CD14-positive monocyte (primary cell): Measurements from ENCODE around the gene GPR15LG. TPM values are rescaled to one million over a fixed set of nuclear protein-coding genes. Genes with fewer than 3 reads are reported as not detected.

Experiments used
- DNase-seq, 3 donors: peaks; one replicate each; pipeline ENCODE4 v3.0.0-alpha.2; 2011 to 2022
- H2AFZ ChIP-seq: 2 replicates; pipeline ENCODE4 v1.6.0; 2012; ENCODE audit warnings: mild to moderate bottlenecking, low read depth, low read length, inconsistent platforms; ENCODE audit not compliant: insufficient read depth, poor library complexity, severe bottlenecking
- H3K27ac ChIP-seq, 2 donors: 1 replicate in 1 of 2; 2 replicates in 1 of 2; pipeline ENCODE4 v1.5.1; 2012 to 2013; ENCODE audit warnings: low read length in 2 of 2, control low read depth in 1 of 2, inconsistent platforms in 1 of 2, low read depth in 1 of 2, mild to moderate bottlenecking in 1 of 2
- H3K27me3 ChIP-seq, 2 donors: one replicate each; pipeline versions ENCODE4 v1.6.0 to v1.6.1; 2011 to 2013; ENCODE audit warnings: low read length in 2 of 2; ENCODE audit not compliant: control insufficient read depth in 2 of 2, insufficient read depth in 2 of 2
- H3K36me3 ChIP-seq, 2 donors: replicated peaks in 1 of 2; 1 replicate in 1 of 2; 2 replicates in 1 of 2; pipeline versions ENCODE4 v1.5.1 to v1.6.1; 2012 to 2013; ENCODE audit warnings: low read length in 2 of 2, control low read depth in 1 of 2, inconsistent platforms in 1 of 2, mild to moderate bottlenecking in 1 of 2; ENCODE audit not compliant: insufficient read depth in 2 of 2, control insufficient read depth in 1 of 2
- H3K4me1 ChIP-seq, 2 donors: 1 replicate in 1 of 2; 2 replicates in 1 of 2; pipeline versions ENCODE4 v1.5.1 to v1.6.1; 2012 to 2013; ENCODE audit warnings: low read length in 2 of 2, control low read depth in 1 of 2, inconsistent platforms in 1 of 2, mild to moderate bottlenecking in 1 of 2, moderate library complexity in 1 of 2; ENCODE audit not compliant: insufficient read depth in 2 of 2, control insufficient read depth in 1 of 2
- H3K4me2 ChIP-seq: replicated peaks from 2 replicates; pipeline ENCODE3; 2012; ENCODE audit warnings: low read length, moderate library complexity, mild to moderate bottlenecking; ENCODE audit not compliant: poor library complexity, severe bottlenecking; ENCODE audit errors: extremely low read depth
- H3K4me3 ChIP-seq, 3 experiments: fragments of 200-600 bp in 1 of 3; sonication (generic) in 1 of 3; replicated peaks in 1 of 3; 1 replicate in 2 of 3; 2 replicates in 1 of 3; pipeline ENCODE4 v1.5.1; 2011 to 2013; ENCODE audit warnings: low read length in 3 of 3, mild to moderate bottlenecking in 3 of 3, control low read depth in 2 of 3, low read depth in 2 of 3, inconsistent platforms in 1 of 3, moderate library complexity in 1 of 3
- H3K79me2 ChIP-seq: 2 replicates; pipeline ENCODE4 v1.6.0; 2012; ENCODE audit warnings: mild to moderate bottlenecking, control low read depth, inconsistent platforms, low read length, moderate library complexity; ENCODE audit not compliant: insufficient read depth
- H3K9ac ChIP-seq: 2 replicates; pipeline ENCODE4 v1.6.0; 2017; ENCODE audit warnings: low read length, mild to moderate bottlenecking; ENCODE audit not compliant: insufficient read depth, poor library complexity, severe bottlenecking
- H3K9me3 ChIP-seq, 2 donors: replicated peaks in 1 of 2; 1 replicate in 1 of 2; 2 replicates in 1 of 2; pipeline versions ENCODE4 v1.5.1 to v1.6.1; 2012 to 2013; ENCODE audit warnings: low read length in 2 of 2, control low read depth in 1 of 2; ENCODE audit not compliant: control insufficient read depth in 1 of 2, insufficient read depth in 1 of 2
- H4K20me1 ChIP-seq: 2 replicates; pipeline ENCODE4 v1.6.0; 2012; ENCODE audit warnings: mild to moderate bottlenecking, low read length, control low read depth, moderate library complexity; ENCODE audit not compliant: insufficient read depth
- H3K27ac Mint-ChIP-seq, 7 donors: one replicate each; pipeline ENCODE4 v1.8.0; 2020; ENCODE audit warnings: mild to moderate bottlenecking in 7 of 7, mixed read lengths in 7 of 7, moderate library complexity in 6 of 7, inconsistent platforms in 2 of 7
- H3K27me3 Mint-ChIP-seq, 3 donors: one replicate each; pipeline ENCODE4 v1.8.0; 2021 to 2022; ENCODE audit warnings: low read depth in 3 of 3, mild to moderate bottlenecking in 3 of 3, mixed read lengths in 3 of 3, moderate library complexity in 3 of 3, inconsistent platforms in 1 of 3
- H3K36me3 Mint-ChIP-seq, 2 donors: one replicate each; pipeline ENCODE4 v1.8.0; 2020; ENCODE audit warnings: mixed read lengths in 2 of 2, inconsistent platforms in 1 of 2, mild to moderate bottlenecking in 1 of 2
- H3K4me1 Mint-ChIP-seq: one replicate; pipeline ENCODE4 v1.8.0; 2020; ENCODE audit warnings: mild to moderate bottlenecking, mixed read lengths
- H3K4me3 Mint-ChIP-seq, 2 donors: one replicate each; pipeline ENCODE4 v1.8.0; 2020; ENCODE audit warnings: mild to moderate bottlenecking in 2 of 2, mixed read lengths in 2 of 2, moderate library complexity in 1 of 2
- H3K9me3 Mint-ChIP-seq, 7 donors: one replicate each; pipeline ENCODE4 v1.8.0; 2020 to 2022; ENCODE audit warnings: mixed read lengths in 7 of 7, mild to moderate bottlenecking in 6 of 7, moderate library complexity in 6 of 7, inconsistent platforms in 2 of 7
- CTCF ChIP-seq: fragments of 200-600 bp; IDR thresholded peaks from one replicate; pipeline ENCODE4 v1.8.0; 2022; ENCODE audit warnings: antibody characterized with exemption, mild to moderate bottlenecking
- WGBS: methylation state at CpG from one replicate; pipeline ENCODE4 v1.1.5; 2013; ENCODE audit warnings: missing lambda C conversion rate; ENCODE audit not compliant: insufficient coverage; 5-methylcytosine and 5-hydroxymethylcytosine counted together
- intact Hi-C, 2 donors: fragments of 100-400 bp; cut with micrococcal nuclease; formaldehyde crosslinking; loops; one replicate each; pipeline versions ENCODE4 v1.15.0 to v1.15.1; 2023
- polyA plus RNA-seq, 3 donors: library from polyadenylated mRNA; depleted of rRNA in 1 of 3; unstranded in 2 of 3; stranded (reverse) in 1 of 3; fragments of 300-500 nt in 2 of 3; fragments of >200 nt in 1 of 3; fragmentation: Illumina TruSeq in 2 of 3; gene quantifications; 1 replicate in 2 of 3; 2 replicates in 1 of 3; pipeline ENCODE4 v1.2.3, GENCODE V29; 2012 to 2021

The GPR15LG gene
- polyA plus RNA-seq, 3 donors: not detected

GRCh38 chr10:84149854-84150253 lies 23.7 kb upstream of the GPR15LG start:
- no peak overlapping the region for H3K27ac Mint-ChIP-seq
- no peaks in the 10 kb centered on the region for H3K27me3 Mint-ChIP-seq
- 100% methylated on average over 1 of the region's 2 CpGs for WGBS

DNA sequence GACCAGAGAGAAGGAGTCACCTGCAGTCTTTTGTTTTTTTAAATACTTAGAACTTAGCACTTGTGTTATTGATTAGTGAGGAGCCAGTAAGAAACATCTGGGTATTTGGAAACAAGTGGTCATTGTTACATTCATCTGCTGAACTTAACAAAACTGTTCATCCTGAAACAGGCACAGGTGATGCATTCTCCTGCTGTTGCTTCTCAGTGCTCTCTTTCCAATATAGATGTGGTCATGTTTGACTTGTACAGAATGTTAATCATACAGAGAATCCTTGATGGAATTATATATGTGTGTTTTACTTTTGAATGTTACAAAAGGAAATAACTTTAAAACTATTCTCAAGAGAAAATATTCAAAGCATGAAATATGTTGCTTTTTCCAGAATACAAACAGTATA lies 20.8 kb upstream of the GPR15LG start:
- H3K4me2 ChIP-seq: no peak overlapping the region
- Mint-ChIP-seq H3K27me3 (peaks cover 0 to 3% (median 0%) of the 10 kb centered on the region in 3 donors), H3K36me3 (peaks cover 67 to 73% of the 10 kb centered on the region in 2 donors), H3K4me3 (no peak overlapping the region), H3K9me3 (peaks cover 0 to under 1% (median 0%) of the 10 kb centered on the region in 7 donors), H3K27ac (no peak overlapping the region), H3K4me1 (peaks cover 11% of the 10 kb centered on the region)
- H3K9me3 ChIP-seq: no peaks in the 10 kb centered on the region
- H3K27me3 ChIP-seq: no peaks in the 10 kb centered on the region
- H3K9ac ChIP-seq: no peak overlapping the region
- H3K36me3 ChIP-seq: peaks cover 68 to 77% of the 10 kb centered on the region in 2 donors
- H3K4me1 ChIP-seq: peaks cover 7 to 9% of the 10 kb centered on the region in 2 donors
- peaks cover 8% of the 10 kb centered on the region for H4K20me1 ChIP-seq
- intact Hi-C loops: loop anchor here in 1 of 2 donors (5.0 kb wide), 1 partner anchor 45 kb away; no protein-coding TSS in a partner anchor
- H2AFZ ChIP-seq: no peak overlapping the region
- no peak overlapping the region for H3K27ac ChIP-seq
- DNase-seq: no peak
- TF ChIP-seq CTCF: no peak
- H3K79me2 ChIP-seq: no peaks in the 10 kb centered on the region
- H3K4me3 ChIP-seq: no peak overlapping the region

More at GRCh38 chr10:84149854-84150253, 23.7 kb upstream of the GPR15LG start:
- H3K36me3 Mint-ChIP-seq: peaks cover 81 to 86% of the 10 kb centered on the region in 2 donors
- TF ChIP-seq CTCF: no peak
- Histone ChIP-seq H3K27ac (no peak overlapping the region), H4K20me1 (peaks cover 8% of the 10 kb centered on the region), H3K27me3 (no peaks in the 10 kb centered on the region), H3K9me3 (no peaks in the 10 kb centered on the region), H3K4me2 (no peak overlapping the region), H3K4me1 (no peaks in the 10 kb centered on the region), H3K36me3 (peaks cover 85 to 95% of the 10 kb centered on the region in 2 donors), H2AFZ (no peak overlapping the region), H3K79me2 (no peaks in the 10 kb centered on the region), H3K4me3 (no peak overlapping the region), H3K9ac (no peak overlapping the region)
- intact Hi-C loops: loop anchor here in 1 of 2 donors (5.0 kb wide), 1 partner anchor 47 kb away; no protein-coding TSS in a partner anchor
- DNase-seq: no peak
- no peak overlapping the region for H3K4me3 Mint-ChIP-seq
- H3K9me3 Mint-ChIP-seq: no peaks in the 10 kb centered on the region
- no peaks in the 10 kb centered on the region for H3K4me1 Mint-ChIP-seq
